GM23338 (cell line): ENCODE results near the gene CCN5. TPM values are rescaled to one million over a fixed set of nuclear protein-coding genes. Genes with fewer than 3 reads are reported as not detected.

Experiments
- ATAC-seq: fragments of 200-7000 bp; cut with Tn5 transposase; 3 replicates; pipeline ENCODE4 v1.9.1; 2020
- DNase-seq: peaks from one replicate; pipeline ENCODE4 v3.0.0-alpha.2; 2015; ENCODE audit warnings: low spot score
- H2AFZ ChIP-seq: fragments of 200-600 bp; sonication (generic); 2 replicates; pipeline ENCODE4 v1.8.0; 2016; ENCODE audit warnings: antibody characterized with exemption, mild to moderate bottlenecking, moderate library complexity
- H3F3A ChIP-seq: fragments of 200-600 bp; sonication (generic); replicated peaks from 2 replicates; pipeline ENCODE4 v1.8.0; 2017; ENCODE audit warnings: antibody characterized with exemption, mixed run types, low read depth
- H3K27ac ChIP-seq: fragments of 200-600 bp; sonication (generic); 2 replicates; pipeline ENCODE4 v1.6.1; 2016; ENCODE audit warnings: low read depth
- H3K27me3 ChIP-seq: fragments of 200-600 bp; sonication (generic); 2 replicates; pipeline ENCODE4 v1.8.0; 2016; ENCODE audit warnings: mild to moderate bottlenecking, mixed run types, moderate library complexity; ENCODE audit not compliant: insufficient read depth
- H3K36me3 ChIP-seq: fragments of 200-600 bp; sonication (generic); 2 replicates; pipeline ENCODE4 v1.8.0; 2016; ENCODE audit warnings: mild to moderate bottlenecking; ENCODE audit not compliant: insufficient read depth
- H3K4me1 ChIP-seq: fragments of 200-600 bp; sonication (generic); 2 replicates; pipeline ENCODE4 v1.8.0; 2016; ENCODE audit warnings: mild to moderate bottlenecking, moderate library complexity; ENCODE audit not compliant: insufficient read depth
- H3K4me2 ChIP-seq: fragments of 200-600 bp; sonication (generic); 2 replicates; pipeline ENCODE4 v1.7.1; 2017; ENCODE audit warnings: mixed run types
- H3K4me3 ChIP-seq: fragments of 200-600 bp; sonication (generic); 2 replicates; pipeline ENCODE4 v1.6.1; 2016; ENCODE audit warnings: mixed run types
- H3K79me2 ChIP-seq: fragments of 200-600 bp; sonication (generic); replicated peaks from 2 replicates; pipeline ENCODE4 v1.8.0; 2017; ENCODE audit warnings: mild to moderate bottlenecking; ENCODE audit not compliant: insufficient read depth
- H3K9me2 ChIP-seq: fragments of 200-600 bp; sonication (generic); 2 replicates; pipeline ENCODE4 v1.8.0; 2017; ENCODE audit not compliant: insufficient read depth
- H4K20me1 ChIP-seq: fragments of 200-600 bp; sonication (generic); replicated peaks from 2 replicates; pipeline ENCODE4 v1.8.0; 2017; ENCODE audit warnings: mild to moderate bottlenecking; ENCODE audit not compliant: insufficient read depth
- H3K27ac Mint-ChIP-seq: 2 replicates; pipeline ENCODE4 v1.8.0; 2020; ENCODE audit warnings: inconsistent platforms, mild to moderate bottlenecking, moderate library complexity, mixed read lengths
- H3K27me3 Mint-ChIP-seq: 3 replicates; pipeline ENCODE4 v1.8.0; 2022; ENCODE audit warnings: low read depth, mild to moderate bottlenecking, moderate library complexity, mixed read lengths, inconsistent platforms; ENCODE audit not compliant: insufficient read depth, poor library complexity
- H3K36me3 Mint-ChIP-seq: 3 replicates; pipeline ENCODE4 v1.8.0; 2021; ENCODE audit warnings: low read depth, mild to moderate bottlenecking, inconsistent platforms, moderate library complexity, mixed read lengths
- H3K4me1 Mint-ChIP-seq: 3 replicates; pipeline ENCODE4 v1.8.0; 2020; ENCODE audit warnings: mild to moderate bottlenecking, inconsistent platforms, mixed read lengths
- H3K4me3 Mint-ChIP-seq: 3 replicates; pipeline ENCODE4 v1.8.0; 2021; ENCODE audit warnings: moderate library complexity, mild to moderate bottlenecking, inconsistent platforms, mixed read lengths
- H3K9me3 Mint-ChIP-seq: 3 replicates; pipeline ENCODE4 v1.8.0; 2020; ENCODE audit warnings: moderate library complexity, mild to moderate bottlenecking, inconsistent platforms, mixed read lengths
- CREB1 ChIP-seq: fragments of 250-450 bp; sonication (Bioruptor Pico); IDR thresholded peaks from 2 replicates; pipeline ENCODE4 v1.5.0; 2020; ENCODE audit warnings: low read depth, mild to moderate bottlenecking, moderate library complexity
- ETS1 ChIP-seq: IDR thresholded peaks from 2 replicates; pipeline ENCODE4 v1.6.1; 2016; ENCODE audit warnings: antibody characterized with exemption
- EZH2 ChIP-seq: fragments of 200-600 bp; sonication (generic); IDR thresholded peaks from one replicate; pipeline ENCODE4 v1.8.0; 2017; ENCODE audit warnings: antibody characterized with exemption, mild to moderate bottlenecking, low read depth; ENCODE audit not compliant: unreplicated experiment
- EZH2phosphoT487 ChIP-seq: fragments of 200-600 bp; sonication (generic); IDR thresholded peaks from one replicate; pipeline ENCODE4 v1.8.1; 2018; ENCODE audit warnings: antibody characterized with exemption; ENCODE audit not compliant: unreplicated experiment
- JUNB ChIP-seq: IDR thresholded peaks from one replicate; pipeline ENCODE4 v1.6.1; 2016; ENCODE audit warnings: antibody characterized with exemption; ENCODE audit not compliant: unreplicated experiment
- NANOG ChIP-seq: IDR thresholded peaks from 2 replicates; pipeline ENCODE4 v1.6.1; 2016; ENCODE audit warnings: antibody characterized with exemption, borderline replicate concordance
- REST ChIP-seq: IDR thresholded peaks from one replicate; pipeline ENCODE4 v1.6.1; 2018; ENCODE audit warnings: antibody characterized with exemption; ENCODE audit not compliant: unreplicated experiment
- STAT1 ChIP-seq: IDR thresholded peaks from one replicate; pipeline ENCODE4 v1.6.1; 2016; ENCODE audit warnings: antibody characterized with exemption; ENCODE audit not compliant: unreplicated experiment
- ZNF114 ChIP-seq: fragments of 250-450 bp; sonication (Bioruptor Pico); IDR thresholded peaks from 2 replicates; pipeline ENCODE4 v1.5.0; 2020; ENCODE audit warnings: mild to moderate bottlenecking, moderate library complexity
- ZNF331 ChIP-seq: fragments of 250-450 bp; sonication (Bioruptor Pico); IDR thresholded peaks from 2 replicates; pipeline ENCODE4 v1.5.0; 2020; ENCODE audit warnings: low read depth, mild to moderate bottlenecking, moderate library complexity
- polyA plus RNA-seq: library from polyadenylated mRNA; unstranded; fragments of >200 nt; fragmentation: Nextera tagmentation; extraction: Ambion mirVana; gene quantifications from 2 replicates; pipeline ENCODE4 v1.2.1, GENCODE V29; 2016
- total RNA-seq: library from RNA; depleted of rRNA; stranded (reverse); fragments of >200 nt; shearing (Covaris generic); gene quantifications from 2 replicates; pipeline ENCODE4 v1.2.3, GENCODE V29; 2014
- TF ChIP-seq, protein P1 (sequence below), 2 experiments: fragments of 200-600 bp in 1 of 2; sonication (generic) in 1 of 2; conservative IDR thresholded peaks; 2 replicates each; pipeline versions ENCODE4 v1.5.1 to v1.6.1; 2016 to 2017; ENCODE audit warnings: antibody characterized with exemption in 2 of 2, low read depth in 2 of 2, mild to moderate bottlenecking in 2 of 2, moderate library complexity in 1 of 2

The CCN5 gene
- total and polyA plus RNA-seq, 2 experiments from 2014 or later = not detected

DNA sequence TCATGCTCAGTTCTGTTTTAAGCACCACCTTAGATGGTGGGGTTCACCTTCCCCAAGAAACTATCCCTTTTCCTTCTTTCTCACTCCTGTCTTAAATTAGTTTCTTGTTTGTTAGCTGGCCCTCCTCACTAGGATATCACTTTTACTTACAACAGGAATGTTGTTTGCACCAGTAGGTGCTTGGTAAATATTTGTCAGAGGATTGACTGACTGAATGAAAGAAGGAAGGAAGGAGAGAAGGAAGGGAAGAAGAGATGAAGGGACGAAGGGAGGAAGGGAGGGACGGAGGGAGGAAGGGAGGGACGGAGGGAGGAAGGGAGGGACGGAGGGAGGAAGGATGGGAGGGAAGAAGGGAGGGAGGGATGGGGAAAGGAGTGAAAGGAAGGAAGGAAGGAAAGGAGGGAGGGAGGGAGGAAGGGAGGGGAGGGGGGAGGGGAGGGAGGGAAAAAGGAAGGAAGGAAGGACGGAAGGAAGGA, 30.0 kb downstream of the CCN5 start (continued):
- TF ChIP-seq REST (no peak), STAT1 (no peak), EZH2 (no peak), ETS1 (no peak), NANOG (no peak), ZNF331 (CRISPR knock-in tag) (no peak), CREB1 (CRISPR knock-in tag) (no peak), EZH2phosphoT487 (no peak)

DNA sequence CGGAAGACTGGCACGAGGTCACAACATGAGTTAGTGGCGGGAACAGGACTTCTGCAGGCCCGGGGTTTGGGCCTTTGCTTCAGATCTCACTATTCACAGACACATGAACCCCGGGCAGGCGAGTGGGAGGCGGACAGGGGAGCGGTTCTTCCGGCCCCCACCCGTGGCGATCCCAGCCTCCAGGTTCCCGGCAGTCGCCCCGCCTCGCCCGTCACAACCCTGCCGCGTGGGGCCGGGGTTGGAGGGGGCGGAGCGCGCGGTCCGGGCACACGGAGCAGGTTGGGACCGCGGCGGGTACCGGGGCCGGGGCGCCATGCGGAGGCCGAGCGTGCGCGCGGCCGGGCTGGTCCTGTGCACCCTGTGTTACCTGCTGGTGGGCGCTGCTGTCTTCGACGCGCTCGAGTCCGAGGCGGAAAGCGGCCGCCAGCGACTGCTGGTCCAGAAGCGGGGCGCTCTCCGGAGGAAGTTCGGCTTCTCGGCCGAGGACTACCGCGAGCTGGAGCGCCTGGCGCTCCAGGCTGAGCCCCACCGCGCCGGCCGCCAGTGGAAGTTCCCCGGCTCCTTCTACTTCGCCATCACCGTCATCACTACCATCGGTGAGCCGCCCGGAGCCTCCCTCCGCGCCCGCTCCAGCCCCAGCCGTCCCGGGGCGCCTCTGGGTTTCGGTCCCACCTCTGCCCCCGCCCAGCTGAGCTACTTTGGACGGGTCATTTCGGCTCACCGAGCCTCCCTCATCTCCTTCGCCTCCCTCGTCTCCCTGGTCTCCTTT, 30.6 kb downstream of the CCN5 start, which contains the start of gene KCNK15:
Gene KCNK15, plus strand, starts transcription at position 268 of the 769 bp plus-strand sequence. Its CDS starts 46 bp downstream, at position 314.
- Histone ChIP-seq H3K36me3 (no peaks in the 10 kb centered on the region), H3K27ac (no peak within 1 kb of the TSS), H3K4me1 (peaks cover 12% of the 10 kb centered on the region), H3F3A (peaks cover 22% of the 10 kb centered on the region), H3K79me2 (no peaks in the 10 kb centered on the region), H3K27me3 (peaks cover 25% of the 10 kb centered on the region), H3K4me2 (peak within 1 kb of the TSS; percentile 96), H2AFZ (peak within 1 kb of the TSS; percentile 94), H3K4me3 (peak within 1 kb of the TSS; percentile 83), H3K9me2 (no peaks in the 10 kb centered on the region), H4K20me1 (no peaks in the 10 kb centered on the region)
- H3K27ac Mint-ChIP-seq = no peak within 1 kb of the TSS
- H3K4me1 Mint-ChIP-seq = peaks cover 18% of the 10 kb centered on the region
- H3K36me3 Mint-ChIP-seq = no peaks in the 10 kb centered on the region
- H3K4me3 Mint-ChIP-seq = peak within 1 kb of the TSS; percentile 76
- DNase-seq (peak; percentile 73), ATAC-seq (peak; percentile 63)
- no peaks in the 10 kb centered on the region for H3K9me3 Mint-ChIP-seq
- H3K27me3 Mint-ChIP-seq = peaks cover 39% of the 10 kb centered on the region
- TF ChIP-seq ZNF114 (CRISPR knock-in tag) = no peak
- TF ChIP-seq EZH2phosphoT487 = no peak
- TF ChIP-seq CREB1 (CRISPR knock-in tag) = no peak
- TF ChIP-seq ZNF331 (CRISPR knock-in tag) = no peak
- TF ChIP-seq JUNB = no peak
- TF ChIP-seq STAT1 = no peak
- TF ChIP-seq REST = no peak
- TF ChIP-seq, protein P1, sequence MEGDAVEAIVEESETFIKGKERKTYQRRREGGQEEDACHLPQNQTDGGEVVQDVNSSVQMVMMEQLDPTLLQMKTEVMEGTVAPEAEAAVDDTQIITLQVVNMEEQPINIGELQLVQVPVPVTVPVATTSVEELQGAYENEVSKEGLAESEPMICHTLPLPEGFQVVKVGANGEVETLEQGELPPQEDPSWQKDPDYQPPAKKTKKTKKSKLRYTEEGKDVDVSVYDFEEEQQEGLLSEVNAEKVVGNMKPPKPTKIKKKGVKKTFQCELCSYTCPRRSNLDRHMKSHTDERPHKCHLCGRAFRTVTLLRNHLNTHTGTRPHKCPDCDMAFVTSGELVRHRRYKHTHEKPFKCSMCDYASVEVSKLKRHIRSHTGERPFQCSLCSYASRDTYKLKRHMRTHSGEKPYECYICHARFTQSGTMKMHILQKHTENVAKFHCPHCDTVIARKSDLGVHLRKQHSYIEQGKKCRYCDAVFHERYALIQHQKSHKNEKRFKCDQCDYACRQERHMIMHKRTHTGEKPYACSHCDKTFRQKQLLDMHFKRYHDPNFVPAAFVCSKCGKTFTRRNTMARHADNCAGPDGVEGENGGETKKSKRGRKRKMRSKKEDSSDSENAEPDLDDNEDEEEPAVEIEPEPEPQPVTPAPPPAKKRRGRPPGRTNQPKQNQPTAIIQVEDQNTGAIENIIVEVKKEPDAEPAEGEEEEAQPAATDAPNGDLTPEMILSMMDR (conservative IDR thresholded peaks at IDR 0.05; ENCODE audit: low read depth in 2 of 2) = no peak
- no peak for TF ChIP-seq NANOG
- TF ChIP-seq ETS1 = no peak
- TF ChIP-seq EZH2 = no peak
